Endothelial cell of umbilical vein (primary cell): Measurements from ENCODE around the gene FBXO5. TPM values are rescaled to one million over a fixed set of nuclear protein-coding genes. Genes with fewer than 3 reads are reported as not detected.

ENCODE experiments used
- BruUV-seq: library from RNA; stranded (reverse); fragments of 400-500 nt; replicated peaks from 2 replicates; lab custom pipeline; 2021; lab: Mats Ljungman, UMichigan
- CTCF ChIA-PET: fragments of 300-600, 350-600 bp; sonication (Branson Sonifier 250); formaldehyde crosslinking; loops from one replicate; lab custom pipeline; 2021; ENCODE audit warnings: antibody characterized with exemption, inconsistent platforms; lab: Charles Lee
- POLR2A ChIA-PET: fragments of 300-600, 350-600 bp; sonication (Branson Sonifier 250); formaldehyde crosslinking; loops from one replicate; lab custom pipeline; 2021; ENCODE audit warnings: antibody characterized with exemption, inconsistent platforms; lab: Charles Lee
- DNase-seq: peaks from one replicate; pipeline ENCODE4 v3.0.0-alpha.2; 2011; ENCODE audit warnings: low read depth, low spot score
- FAIRE-seq: peaks from 2 replicates; lab custom pipeline; 2011; peaks lifted over from hg19 to GRCh38; lab: Jason Lieb, UNC
- H2AFZ ChIP-seq: 2 replicates; pipeline ENCODE4 v1.6.0; 2012; ENCODE audit warnings: low read depth, low read length, control low read depth, inconsistent platforms
- H3K27ac ChIP-seq: 2 replicates; pipeline ENCODE4 v1.5.1; 2011; ENCODE audit warnings: low read depth, mild to moderate bottlenecking, control low read depth, low read length, moderate library complexity; ENCODE audit not compliant: insufficient read depth
- H3K27me3 ChIP-seq, 2 experiments: 2 replicates each; pipeline versions ENCODE4 v1.6.0 to v1.6.1; 2011; ENCODE audit warnings: low read length in 2 of 2, mixed read lengths in 1 of 2; ENCODE audit not compliant: control insufficient read depth in 2 of 2, insufficient read depth in 2 of 2
- H3K36me3 ChIP-seq, 2 experiments: 2 replicates in 1 of 2; 3 replicates in 1 of 2; pipeline ENCODE4 v1.5.1; 2011; ENCODE audit warnings: low read length in 2 of 2, mild to moderate bottlenecking in 1 of 2, moderate library complexity in 1 of 2; ENCODE audit not compliant: control insufficient read depth in 2 of 2, insufficient read depth in 2 of 2; ENCODE audit errors: extremely low read depth in 1 of 2
- H3K4me1 ChIP-seq: 3 replicates; pipeline ENCODE4 v1.5.1; 2011; ENCODE audit warnings: mild to moderate bottlenecking, low read length; ENCODE audit not compliant: control insufficient read depth, insufficient read depth; ENCODE audit errors: extremely low read depth
- H3K4me2 ChIP-seq: 2 replicates; pipeline ENCODE4 v1.6.1; 2011; ENCODE audit warnings: low read length, control low read depth, mixed read lengths; ENCODE audit not compliant: insufficient read depth
- H3K4me3 ChIP-seq, 3 experiments: fragments of 200-600 bp in 1 of 3; sonication (generic), shearing (Covaris generic) in 1 of 3; replicated peaks in 1 of 3; 2 replicates each; pipeline ENCODE4 v1.5.1; 2011 to 2016; ENCODE audit warnings: control low read depth in 3 of 3, low read length in 3 of 3, mild to moderate bottlenecking in 2 of 3, inconsistent platforms in 1 of 3, low read depth in 1 of 3, moderate library complexity in 1 of 3; ENCODE audit not compliant: insufficient read depth in 1 of 3
- H3K79me2 ChIP-seq: 2 replicates; pipeline ENCODE4 v1.6.0; 2012; ENCODE audit warnings: low read length, inconsistent platforms; ENCODE audit not compliant: control insufficient read depth, insufficient read depth
- H3K9ac ChIP-seq: replicated peaks from 2 replicates; pipeline ENCODE3; 2011; ENCODE audit warnings: low read length, control low read depth; ENCODE audit not compliant: insufficient read depth; ENCODE audit errors: extremely low read depth
- H3K9me1 ChIP-seq: replicated peaks from 3 replicates; pipeline ENCODE4 v1.6.0; 2011; ENCODE audit warnings: mild to moderate bottlenecking, low read length; ENCODE audit not compliant: control insufficient read depth, insufficient read depth; ENCODE audit errors: extremely low read depth
- H3K9me3 ChIP-seq: replicated peaks from 2 replicates; pipeline ENCODE4 v1.5.1; 2012; ENCODE audit warnings: low read length, inconsistent platforms; ENCODE audit not compliant: control insufficient read depth, insufficient read depth
- H4K20me1 ChIP-seq: replicated peaks from 2 replicates; pipeline ENCODE3; 2011; ENCODE audit warnings: mild to moderate bottlenecking, low read length; ENCODE audit not compliant: control insufficient read depth, insufficient read depth; ENCODE audit errors: extremely low read depth
- CTCF ChIP-seq, 2 donors: IDR thresholded peaks; 1 replicate in 1 of 2; 2 replicates in 1 of 2; pipeline ENCODE4 v1.5.1; 2011; ENCODE audit warnings: low read length in 2 of 2, mild to moderate bottlenecking in 2 of 2, moderate library complexity in 2 of 2, control low read depth in 1 of 2, inconsistent platforms in 1 of 2, low read depth in 1 of 2; ENCODE audit not compliant: insufficient read depth in 1 of 2; ENCODE audit errors: extremely low read depth in 1 of 2
- EZH2 ChIP-seq: IDR thresholded peaks from 2 replicates; pipeline ENCODE4 v1.6.1; 2012; ENCODE audit warnings: borderline replicate concordance, low read depth, mild to moderate bottlenecking, moderate library complexity, low read length, inconsistent platforms; ENCODE audit not compliant: severe bottlenecking
- FOS ChIP-seq: IDR thresholded peaks from 2 replicates; pipeline ENCODE4 v1.6.1; 2011; ENCODE audit warnings: mild to moderate bottlenecking, low read length, moderate library complexity, borderline replicate concordance; ENCODE audit not compliant: insufficient read depth
- GATA2 ChIP-seq: IDR thresholded peaks from 2 replicates; pipeline ENCODE4 v1.7.0; 2011; ENCODE audit warnings: low read depth, mild to moderate bottlenecking, moderate library complexity, mixed read lengths, low read length; ENCODE audit not compliant: insufficient read length, insufficient read depth
- JUN ChIP-seq: IDR thresholded peaks from 2 replicates; pipeline ENCODE4 v1.6.1; 2011; ENCODE audit warnings: borderline replicate concordance, low read depth; ENCODE audit not compliant: insufficient read length, insufficient read depth
- MAX ChIP-seq: IDR thresholded peaks from 2 replicates; pipeline ENCODE4 v1.6.1; 2011; ENCODE audit not compliant: insufficient read depth, insufficient read length
- MYC ChIP-seq: IDR thresholded peaks from one replicate; pipeline ENCODE4 v1.6.1; 2011; ENCODE audit warnings: mild to moderate bottlenecking, low read depth, low read length
- POLR2A ChIP-seq: IDR thresholded peaks from 2 replicates; pipeline ENCODE4 v1.6.1; 2012; ENCODE audit warnings: low read depth, mild to moderate bottlenecking, control low read depth, low read length
- POLR2AphosphoS5 ChIP-seq: IDR thresholded peaks from 2 replicates; pipeline ENCODE4 v1.6.1; 2012; ENCODE audit warnings: low read depth, mild to moderate bottlenecking, control low read depth, low read length, moderate library complexity; ENCODE audit not compliant: insufficient read depth
- dilution Hi-C: fragments of 300-500 bp; cut with MboI; formaldehyde crosslinking; loops from one replicate; pipeline ENCODE4 v1.15.0; 2019; ENCODE audit warnings: low sequenced_read_pairs; ENCODE audit not compliant: extremely low pct_ligation_motif_present
- intact Hi-C: fragments of 100-400 bp; cut with micrococcal nuclease; formaldehyde crosslinking; loops from one replicate; pipeline ENCODE4 v1.10.0; 2022
- polyA plus RNA-seq, 4 experiments: library from polyadenylated mRNA; depleted of rRNA in 3 of 4; stranded (reverse) in 3 of 4; unstranded in 1 of 4; fragments of >200 nt; gene quantifications; 2 replicates each; pipeline versions ENCODE4 v1.2.1 to v1.2.3, GENCODE V29; 2011 to 2012; ENCODE audit warnings: missing spikeins in 1 of 4
- total RNA-seq: library from RNA; stranded (reverse); gene quantifications from 2 replicates; pipeline ENCODE4 v1.2.3, GENCODE V29; 2021

The FBXO5 gene
- total and polyA plus RNA-seq, 2 donors (not counting 3 experiments of a cell fraction or from before 2014, with no cell fraction given), result 6.1 to 27.1 TPM

GRCh38 chr6:152984513-152984872 lies 1.7 kb upstream of the FBXO5 start:
- FAIRE-seq, result no peak
- H2AFZ ChIP-seq, result peak overlapping the region; percentile 41
- DNase-seq, result no peak
- no peaks in the 10 kb centered on the region for H3K9me3 ChIP-seq
- H3K9me1 ChIP-seq, result no peaks in the 10 kb centered on the region
- intact Hi-C loops, result loop anchor here (1.0 kb wide), 1 partner anchor 10 kb away; no protein-coding TSS in a partner anchor
- POLR2A ChIA-PET, result no interaction called here
- peaks cover 29% of the 10 kb centered on the region for H3K4me1 ChIP-seq
- H3K4me3 ChIP-seq, result peak overlapping the region in 2 of 3 experiments; percentile 76 to 93
- H3K4me2 ChIP-seq, result peak overlapping the region; percentile 95
- CTCF ChIA-PET, result no interaction called here
- dilution Hi-C loops, result no loop called here
- H3K79me2 ChIP-seq, result peaks cover 52% of the 10 kb centered on the region
- no peak for TF ChIP-seq CTCF (IDR thresholded peaks at IDR 0.05; ENCODE audit: extremely low read depth in 1 of 2, insufficient read depth in 1 of 2, low read depth in 1 of 2, low read length in 2 of 2)
- no peak for TF ChIP-seq JUN
- TF ChIP-seq POLR2A, result no peak
- TF ChIP-seq POLR2AphosphoS5, result no peak
- no peak for TF ChIP-seq MYC
- no peak for TF ChIP-seq FOS
- no peak for TF ChIP-seq EZH2
- no peak for TF ChIP-seq MAX
- TF ChIP-seq GATA2, result no peak
- no peaks in the 10 kb centered on the region for H3K27me3 ChIP-seq
- peaks cover 0 to under 1% of the 10 kb centered on the region in 2 experiments for H3K36me3 ChIP-seq
- H3K27ac ChIP-seq, result peak overlapping the region; percentile 86
- no peaks in the 10 kb centered on the region for H4K20me1 ChIP-seq
- BruUV-seq, result no TSS peak
- peak overlapping the region; percentile 92 for H3K9ac ChIP-seq
